SK-N-SH (cell line): ENCODE results near the gene LECT2. TPM values are rescaled to one million over a fixed set of nuclear protein-coding genes. Genes with fewer than 3 reads are reported as not detected.

Experiments used
- CHD2 ChIP-seq: fragments of 150-350 bp; IDR thresholded peaks from 2 replicates; pipeline ENCODE4 v1.6.1; 2018; ENCODE audit warnings: low read length; ENCODE audit not compliant: partially characterized antibody
- ELF1 ChIP-seq: IDR thresholded peaks from 2 replicates; pipeline ENCODE4 v1.4.0; 2012
- EP300 ChIP-seq, 2 experiments: IDR thresholded peaks; 2 replicates each; pipeline versions ENCODE4 v1.4.0 to v1.6.1; 2012; ENCODE audit warnings: borderline replicate concordance in 1 of 2, low read depth in 1 of 2, low read length in 1 of 2
- FOSL2 ChIP-seq: IDR thresholded peaks from 2 replicates; pipeline ENCODE4 v1.4.0; 2012; ENCODE audit warnings: low read depth, mild to moderate bottlenecking, moderate library complexity, borderline replicate concordance
- GABPA ChIP-seq: IDR thresholded peaks from 2 replicates; pipeline ENCODE4 v1.4.0; 2012; ENCODE audit warnings: low read depth, mild to moderate bottlenecking
- JUND ChIP-seq: IDR thresholded peaks from 2 replicates; pipeline ENCODE4 v1.4.0; 2012
- NFIC ChIP-seq: IDR thresholded peaks from 2 replicates; pipeline ENCODE4 v1.4.0; 2012; ENCODE audit warnings: borderline replicate concordance
- NRF1 ChIP-seq: IDR thresholded peaks from 2 replicates; pipeline ENCODE4 v1.6.1; 2012; ENCODE audit warnings: low read depth, mild to moderate bottlenecking, low read length
- SMC3 ChIP-seq: IDR thresholded peaks from 2 replicates; pipeline ENCODE4 v1.6.1; 2012; ENCODE audit warnings: low read depth, low read length, improper control_type of control experiment
- TAF1 ChIP-seq: IDR thresholded peaks from 2 replicates; pipeline ENCODE4 v1.6.1; 2012; ENCODE audit warnings: low read depth, mild to moderate bottlenecking, low read length, moderate library complexity, borderline replicate concordance
- polyA plus RNA-seq, 3 experiments: library from polyadenylated mRNA; depleted of rRNA; stranded (reverse); fragments of >200 nt; gene quantifications; 2 replicates each; pipeline ENCODE4 v1.2.3, GENCODE V29; 2012
- TF ChIP-seq, protein P1 (sequence below): IDR thresholded peaks from 2 replicates; pipeline ENCODE4; 2012
- TF ChIP-seq, protein P2 (sequence below): fragments of 150-350 bp; IDR thresholded peaks from 2 replicates; pipeline ENCODE4 v1.6.1; 2017; ENCODE audit warnings: antibody characterized with exemption, low read length, low read depth, borderline replicate concordance
- TF ChIP-seq, protein P3 (sequence below): IDR thresholded peaks from 2 replicates; pipeline ENCODE4 v1.4.0; 2012; ENCODE audit warnings: low read depth, borderline replicate concordance
- TF ChIP-seq, protein P4 (sequence below): IDR thresholded peaks from 2 replicates; pipeline ENCODE4 v1.4.0; 2012; ENCODE audit warnings: low read depth, borderline replicate concordance
- TF ChIP-seq, protein P5 (sequence below): fragments of 150-350 bp; IDR thresholded peaks from 2 replicates; pipeline ENCODE4 v1.6.1; 2016; ENCODE audit warnings: mild to moderate bottlenecking, low read depth, low read length

Gene LECT2
- polyA plus RNA-seq, 1 of the 3 experiments (the other 2 are of a cell fraction): 0.18 TPM

DNA sequence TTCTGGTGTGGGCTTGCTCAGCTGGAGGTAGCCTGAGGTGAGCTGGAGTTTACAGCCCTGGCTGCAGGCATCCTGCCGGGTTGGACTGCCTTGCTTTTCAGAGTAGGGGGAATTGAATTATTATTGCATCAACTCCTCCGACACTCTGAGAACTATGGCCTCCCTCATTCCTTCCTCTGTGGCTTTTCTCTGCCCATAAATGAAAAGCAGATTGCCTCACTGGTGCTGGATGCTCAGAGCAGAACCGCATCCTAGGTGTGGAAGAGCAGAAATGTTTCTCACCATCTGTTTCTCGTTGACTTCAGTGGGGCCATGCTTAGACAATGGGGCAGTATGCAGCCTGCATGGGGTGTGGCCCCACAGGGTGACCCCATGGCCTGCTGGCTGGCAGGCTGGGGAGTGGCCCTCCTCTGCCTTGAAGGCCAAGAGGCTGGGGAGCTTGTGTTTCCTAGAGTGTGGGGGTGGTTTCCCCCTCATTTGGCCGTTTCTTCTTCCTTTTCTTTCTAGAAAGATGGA is 46.7 kb upstream of the LECT2 start (continued):
- TF ChIP-seq CHD2 (peak; percentile 18), JUND (peak; percentile 33; the same call in 1 of the 2 replicates), GABPA (no peak), ELF1 (no peak), NRF1 (no peak), FOSL2 (no peak; the same call in 1 of the 2 replicates), SMC3 (no peak), NFIC (peak; percentile 68), TAF1 (no peak), EP300 (IDR thresholded peaks at IDR 0.05; ENCODE audit: borderline replicate concordance in 1 of 2, low read depth in 1 of 2, low read length in 1 of 2) (peak; percentile 76 to 80)
- TF ChIP-seq, protein P1, sequence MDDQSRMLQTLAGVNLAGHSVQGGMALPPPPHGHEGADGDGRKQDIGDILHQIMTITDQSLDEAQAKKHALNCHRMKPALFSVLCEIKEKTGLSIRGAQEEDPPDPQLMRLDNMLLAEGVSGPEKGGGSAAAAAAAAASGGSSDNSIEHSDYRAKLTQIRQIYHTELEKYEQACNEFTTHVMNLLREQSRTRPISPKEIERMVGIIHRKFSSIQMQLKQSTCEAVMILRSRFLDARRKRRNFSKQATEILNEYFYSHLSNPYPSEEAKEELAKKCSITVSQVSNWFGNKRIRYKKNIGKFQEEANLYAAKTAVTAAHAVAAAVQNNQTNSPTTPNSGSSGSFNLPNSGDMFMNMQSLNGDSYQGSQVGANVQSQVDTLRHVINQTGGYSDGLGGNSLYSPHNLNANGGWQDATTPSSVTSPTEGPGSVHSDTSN: peak; percentile 76
- TF ChIP-seq, protein P2, sequence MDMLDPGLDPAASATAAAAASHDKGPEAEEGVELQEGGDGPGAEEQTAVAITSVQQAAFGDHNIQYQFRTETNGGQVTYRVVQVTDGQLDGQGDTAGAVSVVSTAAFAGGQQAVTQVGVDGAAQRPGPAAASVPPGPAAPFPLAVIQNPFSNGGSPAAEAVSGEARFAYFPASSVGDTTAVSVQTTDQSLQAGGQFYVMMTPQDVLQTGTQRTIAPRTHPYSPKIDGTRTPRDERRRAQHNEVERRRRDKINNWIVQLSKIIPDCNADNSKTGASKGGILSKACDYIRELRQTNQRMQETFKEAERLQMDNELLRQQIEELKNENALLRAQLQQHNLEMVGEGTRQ: no peak
- TF ChIP-seq, protein P3, sequence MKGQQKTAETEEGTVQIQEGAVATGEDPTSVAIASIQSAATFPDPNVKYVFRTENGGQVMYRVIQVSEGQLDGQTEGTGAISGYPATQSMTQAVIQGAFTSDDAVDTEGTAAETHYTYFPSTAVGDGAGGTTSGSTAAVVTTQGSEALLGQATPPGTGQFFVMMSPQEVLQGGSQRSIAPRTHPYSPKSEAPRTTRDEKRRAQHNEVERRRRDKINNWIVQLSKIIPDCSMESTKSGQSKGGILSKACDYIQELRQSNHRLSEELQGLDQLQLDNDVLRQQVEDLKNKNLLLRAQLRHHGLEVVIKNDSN: no peak
- TF ChIP-seq, protein P4, sequence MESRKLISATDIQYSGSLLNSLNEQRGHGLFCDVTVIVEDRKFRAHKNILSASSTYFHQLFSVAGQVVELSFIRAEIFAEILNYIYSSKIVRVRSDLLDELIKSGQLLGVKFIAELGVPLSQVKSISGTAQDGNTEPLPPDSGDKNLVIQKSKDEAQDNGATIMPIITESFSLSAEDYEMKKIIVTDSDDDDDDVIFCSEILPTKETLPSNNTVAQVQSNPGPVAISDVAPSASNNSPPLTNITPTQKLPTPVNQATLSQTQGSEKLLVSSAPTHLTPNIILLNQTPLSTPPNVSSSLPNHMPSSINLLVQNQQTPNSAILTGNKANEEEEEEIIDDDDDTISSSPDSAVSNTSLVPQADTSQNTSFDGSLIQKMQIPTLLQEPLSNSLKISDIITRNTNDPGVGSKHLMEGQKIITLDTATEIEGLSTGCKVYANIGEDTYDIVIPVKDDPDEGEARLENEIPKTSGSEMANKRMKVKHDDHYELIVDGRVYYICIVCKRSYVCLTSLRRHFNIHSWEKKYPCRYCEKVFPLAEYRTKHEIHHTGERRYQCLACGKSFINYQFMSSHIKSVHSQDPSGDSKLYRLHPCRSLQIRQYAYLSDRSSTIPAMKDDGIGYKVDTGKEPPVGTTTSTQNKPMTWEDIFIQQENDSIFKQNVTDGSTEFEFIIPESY: no peak
- TF ChIP-seq, protein P5, sequence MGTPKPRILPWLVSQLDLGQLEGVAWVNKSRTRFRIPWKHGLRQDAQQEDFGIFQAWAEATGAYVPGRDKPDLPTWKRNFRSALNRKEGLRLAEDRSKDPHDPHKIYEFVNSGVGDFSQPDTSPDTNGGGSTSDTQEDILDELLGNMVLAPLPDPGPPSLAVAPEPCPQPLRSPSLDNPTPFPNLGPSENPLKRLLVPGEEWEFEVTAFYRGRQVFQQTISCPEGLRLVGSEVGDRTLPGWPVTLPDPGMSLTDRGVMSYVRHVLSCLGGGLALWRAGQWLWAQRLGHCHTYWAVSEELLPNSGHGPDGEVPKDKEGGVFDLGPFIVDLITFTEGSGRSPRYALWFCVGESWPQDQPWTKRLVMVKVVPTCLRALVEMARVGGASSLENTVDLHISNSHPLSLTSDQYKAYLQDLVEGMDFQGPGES: no peak
- TF ChIP-seq, all 33 proteins: peak for 12
